ENCODE measurements around the gene PATJ. TPM values are rescaled to one million over a fixed set of nuclear protein-coding genes. Genes with fewer than 3 reads are reported as not detected.

The PATJ gene
- total RNA-seq, 1 donor from 2014 or later: 126 TPM

DNA sequence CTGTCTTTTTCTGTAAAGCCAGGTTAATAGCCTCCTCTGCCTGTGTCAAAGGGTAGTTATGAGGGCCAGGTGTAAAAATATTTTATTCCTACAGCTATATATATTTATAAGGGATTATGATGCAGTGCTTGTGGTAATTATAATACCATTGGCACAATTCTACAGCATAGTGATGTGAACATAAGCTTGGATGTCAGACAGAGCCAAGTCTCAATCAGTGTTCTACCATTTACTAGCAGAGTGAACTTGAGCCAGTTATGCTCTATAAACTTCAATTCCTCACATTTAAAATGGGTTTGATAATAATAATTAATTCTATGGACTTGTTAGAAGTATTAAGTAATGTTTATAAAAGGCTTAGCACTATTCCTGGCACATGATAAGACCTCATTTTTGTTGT lies 300.9 kb downstream of the PATJ start:
- peaks cover 18% of the 10 kb centered on the region for H3K36me3 Mint-ChIP-seq (ENCODE audit: insufficient read depth)
- H3K27me3 Mint-ChIP-seq: no peaks in the 10 kb centered on the region
- TF ChIP-seq, protein P1, sequence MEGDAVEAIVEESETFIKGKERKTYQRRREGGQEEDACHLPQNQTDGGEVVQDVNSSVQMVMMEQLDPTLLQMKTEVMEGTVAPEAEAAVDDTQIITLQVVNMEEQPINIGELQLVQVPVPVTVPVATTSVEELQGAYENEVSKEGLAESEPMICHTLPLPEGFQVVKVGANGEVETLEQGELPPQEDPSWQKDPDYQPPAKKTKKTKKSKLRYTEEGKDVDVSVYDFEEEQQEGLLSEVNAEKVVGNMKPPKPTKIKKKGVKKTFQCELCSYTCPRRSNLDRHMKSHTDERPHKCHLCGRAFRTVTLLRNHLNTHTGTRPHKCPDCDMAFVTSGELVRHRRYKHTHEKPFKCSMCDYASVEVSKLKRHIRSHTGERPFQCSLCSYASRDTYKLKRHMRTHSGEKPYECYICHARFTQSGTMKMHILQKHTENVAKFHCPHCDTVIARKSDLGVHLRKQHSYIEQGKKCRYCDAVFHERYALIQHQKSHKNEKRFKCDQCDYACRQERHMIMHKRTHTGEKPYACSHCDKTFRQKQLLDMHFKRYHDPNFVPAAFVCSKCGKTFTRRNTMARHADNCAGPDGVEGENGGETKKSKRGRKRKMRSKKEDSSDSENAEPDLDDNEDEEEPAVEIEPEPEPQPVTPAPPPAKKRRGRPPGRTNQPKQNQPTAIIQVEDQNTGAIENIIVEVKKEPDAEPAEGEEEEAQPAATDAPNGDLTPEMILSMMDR (IDR thresholded peaks at IDR 0.05; ENCODE audit: unreplicated experiment): no peak
- H3K4me1 Mint-ChIP-seq (ENCODE audit: low read depth): peaks cover 9% of the 10 kb centered on the region
- no peak overlapping the region for H3K4me3 Mint-ChIP-seq (ENCODE audit: low read depth)
- H3K27ac Mint-ChIP-seq: no peak overlapping the region
- DNase-seq (ENCODE audit: low spot score, unreplicated experiment): no peak
- no peaks in the 10 kb centered on the region for H3K9me3 Mint-ChIP-seq (ENCODE audit: low read depth)

DNA sequence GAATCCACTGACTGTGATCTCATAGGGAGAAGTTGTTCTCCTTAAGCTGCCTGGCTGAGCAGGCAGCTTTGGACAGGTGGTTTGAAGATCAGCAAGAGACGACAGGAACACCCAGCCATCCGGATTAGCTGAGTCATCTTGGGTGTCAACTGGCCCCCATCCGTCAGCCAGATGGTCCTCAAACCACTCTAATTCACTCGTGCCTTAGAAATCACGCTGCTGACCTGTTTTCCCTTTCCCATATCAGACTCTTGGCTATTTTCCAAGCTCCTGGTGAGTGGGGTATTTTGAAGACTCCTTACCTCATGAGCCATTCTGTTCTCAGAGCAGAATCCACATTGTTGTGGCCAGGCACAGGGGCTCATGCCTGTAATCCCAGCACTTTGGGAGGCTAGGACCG lies 303.3 kb downstream of the PATJ start:
- peaks cover 4% of the 10 kb centered on the region for H3K4me1 Mint-ChIP-seq (ENCODE audit: low read depth)
- no peak overlapping the region for H3K27ac Mint-ChIP-seq
- TF ChIP-seq, protein P1 (IDR thresholded peaks at IDR 0.05; ENCODE audit: unreplicated experiment): no peak
- no peaks in the 10 kb centered on the region for H3K9me3 Mint-ChIP-seq (ENCODE audit: low read depth)
- H3K27me3 Mint-ChIP-seq: no peaks in the 10 kb centered on the region
- no peak for DNase-seq (ENCODE audit: low spot score, unreplicated experiment)
- H3K36me3 Mint-ChIP-seq (ENCODE audit: insufficient read depth): peaks cover 19% of the 10 kb centered on the region
- no peak overlapping the region for H3K4me3 Mint-ChIP-seq (ENCODE audit: low read depth)

DNA sequence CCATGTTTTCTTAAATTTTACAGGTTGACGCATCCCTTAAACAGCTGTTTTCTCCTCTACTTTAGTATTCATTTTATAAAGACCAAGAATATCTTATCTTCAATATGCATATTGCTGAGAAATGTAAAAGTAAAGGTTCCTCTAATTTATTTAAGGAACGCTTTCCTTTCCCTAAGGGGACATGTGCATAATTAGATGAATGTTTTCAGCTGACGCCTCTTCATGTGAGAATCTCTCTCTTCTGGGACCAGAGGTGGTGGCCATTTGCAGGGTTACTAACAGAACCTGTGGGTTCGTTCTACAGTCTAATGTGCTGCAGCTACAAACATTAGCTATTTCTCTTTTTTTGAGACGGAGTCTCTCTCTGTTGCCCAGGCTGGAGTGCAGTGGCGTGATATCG lies 304.6 kb downstream of the PATJ start:
- Mint-ChIP-seq H3K4me1 (ENCODE audit: low read depth) (no peaks in the 10 kb centered on the region), H3K9me3 (ENCODE audit: low read depth) (no peaks in the 10 kb centered on the region), H3K4me3 (ENCODE audit: low read depth) (no peak overlapping the region), H3K27ac (no peak overlapping the region), H3K27me3 (no peaks in the 10 kb centered on the region), H3K36me3 (ENCODE audit: insufficient read depth) (peaks cover 22% of the 10 kb centered on the region)
- no peak for DNase-seq (ENCODE audit: low spot score, unreplicated experiment)
- TF ChIP-seq, protein P1 (IDR thresholded peaks at IDR 0.05; ENCODE audit: unreplicated experiment): no peak

DNA sequence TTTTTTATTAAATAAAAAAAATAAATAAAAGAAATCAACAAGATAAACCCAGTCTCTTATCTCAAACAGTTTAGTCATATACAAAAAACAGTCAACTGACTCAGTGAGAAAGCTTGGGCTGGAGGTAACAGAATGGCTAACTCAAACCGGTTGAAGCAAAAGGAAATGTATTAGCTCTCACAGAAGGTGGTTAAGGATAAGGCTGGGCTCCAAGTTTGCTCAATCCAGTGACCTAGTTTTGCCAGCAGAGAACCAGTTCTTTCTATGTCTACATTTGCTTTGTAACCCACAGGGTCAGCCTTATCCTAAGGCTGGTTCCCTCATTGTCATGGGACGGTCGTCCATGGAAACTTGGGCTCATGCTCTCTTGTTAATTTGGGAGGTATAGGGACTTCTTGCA lies 307.9 kb downstream of the PATJ start:
- TF ChIP-seq, protein P1 (IDR thresholded peaks at IDR 0.05; ENCODE audit: unreplicated experiment): no peak
- no peak overlapping the region for H3K4me3 Mint-ChIP-seq (ENCODE audit: low read depth)
- no peak overlapping the region for H3K27ac Mint-ChIP-seq
- no peak for DNase-seq (ENCODE audit: low spot score, unreplicated experiment)
- no peaks in the 10 kb centered on the region for H3K9me3 Mint-ChIP-seq (ENCODE audit: low read depth)
- H3K36me3 Mint-ChIP-seq (ENCODE audit: insufficient read depth): peaks cover 22% of the 10 kb centered on the region
- no peaks in the 10 kb centered on the region for H3K4me1 Mint-ChIP-seq (ENCODE audit: low read depth)
- no peaks in the 10 kb centered on the region for H3K27me3 Mint-ChIP-seq

DNA sequence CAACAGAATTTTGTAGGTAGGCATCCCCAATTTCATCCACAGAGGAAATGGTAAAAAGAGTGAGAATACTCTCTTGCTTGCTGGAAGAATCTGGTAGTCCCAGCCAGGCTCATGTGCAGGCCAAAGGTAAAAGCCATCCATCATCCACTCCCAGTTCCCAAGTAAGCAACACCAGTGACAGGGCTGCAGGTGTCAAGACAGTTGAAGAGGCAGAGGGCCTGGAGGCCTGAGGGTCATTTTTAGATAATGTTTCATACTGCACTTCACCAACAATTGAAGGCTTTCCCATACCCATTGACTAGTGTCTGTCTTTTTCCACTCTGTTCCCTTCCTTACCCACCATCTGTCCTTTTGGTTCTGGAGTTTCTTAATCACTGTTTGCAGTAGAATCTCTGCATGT lies 310.7 kb downstream of the PATJ start:
- H3K4me3 Mint-ChIP-seq (ENCODE audit: low read depth): no peak overlapping the region
- DNase-seq (ENCODE audit: low spot score, unreplicated experiment): no peak
- peaks cover 14% of the 10 kb centered on the region for H3K36me3 Mint-ChIP-seq (ENCODE audit: insufficient read depth)
- H3K27me3 Mint-ChIP-seq: no peaks in the 10 kb centered on the region
- no peaks in the 10 kb centered on the region for H3K4me1 Mint-ChIP-seq (ENCODE audit: low read depth)
- TF ChIP-seq, protein P1 (IDR thresholded peaks at IDR 0.05; ENCODE audit: unreplicated experiment): no peak
- H3K9me3 Mint-ChIP-seq (ENCODE audit: low read depth): no peaks in the 10 kb centered on the region
- no peak overlapping the region for H3K27ac Mint-ChIP-seq
